ENCODE data around the gene SSH2. TPM values are rescaled to one million over a fixed set of nuclear protein-coding genes. Genes with fewer than 3 reads are reported as not detected.

Gene SSH2
- total RNA-seq, 1 experiment from 2014 or later: 6.4 TPM

DNA sequence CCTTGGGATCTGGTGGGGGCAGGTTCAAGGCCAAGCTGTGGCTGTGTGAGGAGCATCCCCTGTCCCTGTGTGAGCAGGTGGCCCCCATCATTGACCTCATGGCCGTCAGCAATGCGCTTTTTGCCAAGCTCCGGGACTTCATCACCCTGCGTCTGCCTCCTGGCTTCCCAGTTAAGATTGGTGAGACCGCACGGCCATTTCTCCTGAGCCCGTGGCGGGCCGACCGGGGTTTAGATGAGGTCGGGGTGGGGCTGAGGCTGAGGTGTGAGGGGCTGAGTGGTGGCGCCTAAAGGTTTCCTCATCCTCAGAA is 318.0 kb downstream of the SSH2 start:
- no peak for DNase-seq (ENCODE audit: low spot score)
- in situ Hi-C loops (cut with HindIII; ENCODE audit: low sequenced_read_pairs): no loop called here

DNA sequence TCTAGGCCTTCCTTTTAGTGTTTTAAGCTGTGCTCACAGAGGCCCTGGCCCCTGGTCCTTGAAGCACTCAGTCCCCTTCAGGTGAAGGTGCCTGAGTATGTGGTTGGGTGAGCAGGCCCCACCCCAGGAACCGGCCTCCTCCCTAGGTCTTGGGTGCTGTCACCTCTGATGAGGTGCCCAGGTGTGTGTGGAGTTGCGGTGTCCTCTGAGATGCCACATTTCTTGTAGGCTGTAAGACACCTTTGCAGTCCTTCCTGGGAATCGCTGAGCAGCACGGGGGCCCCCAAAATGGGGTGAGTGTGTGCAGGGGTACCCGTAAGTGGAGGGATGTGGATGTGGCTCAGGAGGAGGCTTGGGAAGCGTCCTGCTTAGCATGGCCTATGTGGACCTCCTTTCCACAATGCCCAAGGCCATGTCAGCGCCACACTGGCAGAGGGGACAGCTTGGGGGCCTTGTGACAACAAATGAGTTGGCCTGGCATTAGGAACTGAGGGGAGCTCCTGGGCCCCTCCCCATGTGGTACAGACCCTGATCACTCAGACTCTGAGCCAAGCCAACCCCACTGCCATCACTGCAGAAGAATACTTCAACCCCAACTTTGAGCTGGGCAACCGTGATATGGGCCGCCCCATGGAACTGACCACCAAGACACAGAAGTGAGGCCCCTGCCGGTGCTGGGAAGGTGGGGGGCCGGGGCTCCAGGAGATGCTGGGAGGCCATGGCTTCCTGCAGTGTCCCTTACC is 318.5 kb downstream of the SSH2 start:
- in situ Hi-C loops (cut with HindIII; ENCODE audit: low sequenced_read_pairs): no loop called here
- DNase-seq (ENCODE audit: low spot score): no peak

DNA sequence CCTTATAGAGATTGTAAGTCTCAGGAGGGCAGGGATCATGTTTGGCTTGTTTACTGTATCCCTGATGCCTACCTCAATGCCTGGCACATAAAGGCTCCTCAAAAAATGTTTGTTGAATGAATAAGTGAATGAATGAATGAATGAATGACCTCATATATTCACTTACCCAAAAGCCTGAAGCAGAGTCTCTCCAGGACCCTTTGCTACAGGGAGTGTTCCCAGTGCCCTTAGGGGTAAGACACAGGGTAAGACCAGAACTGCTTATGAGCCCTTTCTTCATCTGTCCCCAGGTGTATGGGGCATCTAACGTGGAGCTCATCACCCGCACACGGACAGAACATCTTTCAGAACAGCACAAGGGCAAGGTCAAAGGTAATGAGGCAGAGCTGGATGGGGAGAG is 319.6 kb downstream of the SSH2 start:
- in situ Hi-C loops (cut with HindIII; ENCODE audit: low sequenced_read_pairs): no loop called here
- DNase-seq (ENCODE audit: low spot score): no peak

DNA sequence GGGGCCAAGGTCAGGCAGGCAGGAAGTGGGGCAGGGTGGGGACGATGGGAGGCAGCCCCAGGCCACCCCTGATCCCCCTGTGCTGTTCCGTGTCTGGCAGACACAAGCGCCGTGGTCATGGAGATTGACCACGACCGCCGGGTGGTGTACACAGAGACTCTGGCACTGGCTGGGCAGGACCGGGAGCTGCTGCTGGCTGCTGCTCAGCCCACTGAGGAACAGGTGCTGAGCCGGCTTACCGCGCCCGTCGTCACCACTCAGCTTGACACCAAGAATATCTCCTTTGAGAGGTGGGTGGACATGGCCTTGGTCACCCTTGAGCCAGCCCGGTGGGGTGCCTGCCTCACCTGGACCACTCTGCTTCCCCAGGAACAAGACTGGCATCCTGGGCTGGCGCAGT is 321.0 kb downstream of the SSH2 start:
- in situ Hi-C loops (cut with HindIII; ENCODE audit: low sequenced_read_pairs): no loop called here
- DNase-seq (ENCODE audit: low spot score): no peak

DNA sequence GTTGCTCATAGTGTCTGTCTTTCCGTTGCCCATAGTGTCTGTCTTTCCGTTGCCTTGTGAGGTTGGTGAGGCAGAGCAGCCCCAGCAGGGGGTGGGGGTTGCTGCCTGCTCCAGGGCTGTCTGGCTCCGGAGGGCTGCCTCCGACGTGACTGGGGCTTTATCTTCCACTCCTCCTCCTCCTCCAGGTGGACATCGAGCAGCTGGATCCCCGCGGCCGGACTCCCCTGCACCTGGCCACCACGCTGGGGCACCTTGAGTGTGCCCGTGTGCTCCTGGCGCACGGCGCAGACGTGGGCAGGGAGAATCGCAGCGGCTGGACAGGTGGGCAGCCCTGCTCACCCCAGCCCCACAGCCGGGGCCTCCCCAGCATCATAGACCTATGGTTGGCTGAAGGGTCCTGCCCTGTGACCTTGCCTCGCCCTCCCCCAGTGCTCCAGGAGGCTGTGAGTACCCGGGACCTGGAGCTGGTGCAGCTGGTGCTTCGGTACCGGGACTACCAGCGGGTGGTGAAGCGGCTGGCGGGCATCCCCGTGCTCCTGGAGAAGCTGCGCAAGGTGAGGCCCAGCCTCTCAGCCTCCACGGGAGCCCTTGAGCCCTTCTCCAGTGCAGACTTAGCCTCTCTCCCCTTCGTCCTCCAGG is 322.4 kb downstream of the SSH2 start:
- no peak for DNase-seq (ENCODE audit: low spot score)
- in situ Hi-C loops (cut with HindIII; ENCODE audit: low sequenced_read_pairs): no loop called here

DNA sequence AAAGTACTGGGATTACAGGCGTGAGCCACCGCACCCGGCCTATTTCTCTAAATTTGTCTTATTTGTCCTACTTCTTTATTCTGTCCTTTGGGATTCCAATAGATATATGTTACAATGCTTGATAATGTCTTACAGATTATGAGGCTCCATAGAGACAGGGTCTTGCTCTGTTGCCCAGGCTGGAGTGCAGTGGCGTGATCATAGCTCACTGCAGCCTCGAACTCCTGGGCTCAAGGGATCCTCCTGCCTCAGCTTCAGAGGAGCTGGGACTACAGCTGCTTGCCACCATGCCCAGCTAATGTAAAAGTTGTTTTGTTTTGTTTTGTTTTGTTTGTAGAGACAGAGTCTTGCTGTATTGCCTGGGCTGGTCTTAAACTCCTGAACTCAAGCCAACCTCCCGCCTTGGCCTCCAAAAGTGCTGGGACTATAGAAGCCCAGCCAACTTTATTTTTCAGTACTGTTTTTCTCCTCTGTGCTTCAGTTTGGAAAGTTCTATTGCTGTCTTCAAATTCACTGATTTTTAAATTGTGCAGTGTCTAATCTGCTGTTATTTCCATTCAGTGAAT is 326.8 kb downstream of the SSH2 start:
- DNase-seq (ENCODE audit: low spot score): no peak
- in situ Hi-C loops (cut with HindIII; ENCODE audit: low sequenced_read_pairs): no loop called here

DNA sequence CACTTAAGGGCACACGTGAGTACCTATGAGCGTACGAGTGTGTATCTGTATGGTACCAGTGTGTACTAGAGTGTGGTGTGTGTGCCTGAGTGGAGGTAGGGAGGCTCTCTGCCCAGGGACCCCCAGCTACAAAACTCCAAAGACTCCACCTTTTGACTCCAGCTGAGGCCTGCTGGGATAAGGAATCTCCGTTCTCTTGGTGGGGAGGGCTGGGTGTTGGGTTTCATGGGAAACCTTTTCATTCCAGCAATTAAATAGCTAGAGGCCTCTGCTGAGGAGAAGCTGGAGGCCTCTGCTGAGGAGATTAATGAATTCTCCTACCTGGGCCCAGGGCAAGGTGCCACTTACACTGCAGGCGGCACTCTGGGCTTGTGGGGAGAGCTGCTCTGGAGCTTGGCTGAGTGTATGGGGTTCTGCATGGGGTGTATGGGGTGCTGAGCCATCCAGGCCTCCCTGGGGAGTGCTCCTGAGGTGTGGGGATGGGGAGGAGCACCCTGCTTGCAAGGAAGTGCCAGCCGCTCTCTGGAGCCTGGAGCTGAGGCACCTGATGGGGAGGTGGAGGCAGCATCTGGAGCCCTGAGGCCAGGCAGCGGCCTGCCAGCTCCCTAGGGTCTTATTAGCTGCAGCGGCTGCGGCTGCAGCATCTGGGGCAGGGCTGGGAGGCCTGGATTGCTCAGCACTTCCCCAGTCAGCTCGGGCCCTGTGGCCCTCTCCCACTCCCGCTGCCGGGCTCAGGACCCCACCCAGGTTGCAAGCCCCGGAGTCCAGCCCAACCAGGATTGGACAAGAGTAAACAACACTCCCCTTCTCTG is 332.5 kb downstream of the SSH2 start:
- in situ Hi-C loops (cut with HindIII; ENCODE audit: low sequenced_read_pairs): no loop called here
- DNase-seq (ENCODE audit: low spot score): no peak

DNA sequence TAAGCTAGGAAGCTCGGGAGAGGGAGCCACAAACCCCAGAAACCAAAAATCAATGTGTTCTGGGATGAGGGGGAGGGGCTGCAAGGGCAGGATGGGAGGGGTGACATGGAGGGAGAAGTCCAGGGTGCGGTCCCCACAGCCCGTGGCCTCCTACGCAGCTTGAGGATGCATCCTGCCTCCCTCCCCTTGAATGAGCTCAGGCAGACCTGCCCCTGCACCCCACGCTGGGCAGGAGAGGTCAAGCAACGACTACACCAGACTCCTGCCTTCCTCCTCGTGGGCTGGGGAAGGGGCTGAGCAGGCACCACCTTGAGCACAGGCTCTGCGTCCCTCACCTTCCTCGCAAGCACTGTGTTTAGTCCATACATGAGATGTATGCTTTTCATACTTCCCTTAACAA is 333.2 kb downstream of the SSH2 start:
- DNase-seq (ENCODE audit: low spot score): no peak
- in situ Hi-C loops (cut with HindIII; ENCODE audit: low sequenced_read_pairs): no loop called here

DNA sequence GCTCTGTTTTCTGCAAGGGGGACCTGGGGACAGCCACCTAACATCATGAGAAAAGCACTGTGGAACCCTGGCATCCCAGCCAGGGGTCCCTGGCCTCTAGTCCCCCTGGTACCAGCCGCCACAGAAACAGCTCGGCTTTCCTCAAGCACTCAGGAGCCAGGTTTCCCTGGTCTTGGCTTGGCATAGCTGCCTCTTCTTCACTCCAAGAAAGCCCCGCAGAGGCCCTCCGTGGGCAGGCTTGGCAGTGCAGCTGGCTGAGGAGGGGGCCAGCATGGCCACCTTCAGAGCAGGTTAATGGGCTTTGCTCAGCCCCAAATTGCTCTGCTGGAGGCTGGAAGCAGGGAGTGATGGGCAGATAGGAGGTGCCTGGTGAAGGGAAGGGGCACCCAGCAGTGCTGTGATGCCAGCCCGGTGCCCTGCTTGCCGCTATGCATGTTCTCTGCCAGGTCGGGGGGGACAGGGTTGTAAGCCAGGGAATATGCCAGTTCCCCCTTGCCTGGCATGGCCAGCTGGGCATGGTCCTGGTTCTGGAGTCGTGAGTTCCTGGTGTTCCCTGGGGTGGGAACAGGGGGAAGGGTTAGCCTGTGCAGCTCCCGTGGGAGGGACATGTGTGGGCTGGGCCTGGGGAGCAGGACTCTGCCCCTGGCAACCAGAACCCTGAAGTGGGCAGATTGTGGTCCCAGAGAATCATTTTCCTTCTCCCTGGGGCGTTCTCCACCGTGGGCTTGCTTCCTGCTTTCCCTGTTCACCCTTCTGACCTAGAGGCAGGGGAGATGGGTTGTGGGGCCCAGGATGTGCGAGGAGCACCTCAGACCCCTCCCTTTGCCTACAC is 333.9 kb downstream of the SSH2 start:
- DNase-seq (ENCODE audit: low spot score): no peak
- in situ Hi-C loops (cut with HindIII; ENCODE audit: low sequenced_read_pairs): no loop called here

DNA sequence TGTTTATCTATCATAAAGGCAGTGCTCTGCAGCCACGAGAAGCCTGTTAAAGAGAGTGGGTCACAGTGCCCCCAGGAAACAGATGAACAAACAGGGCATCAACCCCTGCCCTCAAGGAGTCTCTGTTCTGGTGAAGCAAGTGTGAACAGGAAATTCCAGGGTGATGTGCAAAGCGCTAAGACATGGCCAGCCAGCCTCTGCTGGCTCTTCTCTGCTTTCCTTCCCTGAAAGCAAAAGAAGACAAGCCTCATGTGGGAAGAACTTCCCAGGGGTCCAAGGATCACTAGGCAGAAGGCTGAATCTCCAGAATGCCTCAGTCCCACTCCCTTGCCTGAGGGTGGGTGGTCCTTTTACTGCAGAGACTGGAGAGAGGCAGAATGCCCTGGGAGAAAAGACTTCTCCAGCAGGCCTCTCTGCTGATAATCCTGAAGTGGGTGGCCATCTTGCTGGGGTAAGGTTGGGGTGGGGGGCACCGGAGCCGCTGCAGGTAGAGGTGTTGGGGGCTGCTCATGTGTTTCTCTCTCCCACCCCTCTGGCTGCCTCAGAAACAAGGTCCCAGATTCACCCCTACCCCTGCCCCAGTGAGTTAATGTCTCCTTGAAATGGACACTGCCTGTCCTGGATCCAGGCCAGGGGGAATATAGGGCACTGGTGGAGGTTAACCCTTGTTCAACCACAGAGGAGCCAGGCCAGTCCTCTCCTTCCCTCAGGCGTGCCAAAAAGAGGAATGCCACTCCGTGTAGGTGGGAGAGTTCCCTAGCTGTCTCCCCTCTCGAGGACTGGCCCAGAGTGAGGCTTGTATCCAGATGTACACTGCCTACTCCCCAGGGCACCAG is 334.7 kb downstream of the SSH2 start:
- no peak for DNase-seq (ENCODE audit: low spot score)
- in situ Hi-C loops (cut with HindIII; ENCODE audit: low sequenced_read_pairs): no loop called here

DNA sequence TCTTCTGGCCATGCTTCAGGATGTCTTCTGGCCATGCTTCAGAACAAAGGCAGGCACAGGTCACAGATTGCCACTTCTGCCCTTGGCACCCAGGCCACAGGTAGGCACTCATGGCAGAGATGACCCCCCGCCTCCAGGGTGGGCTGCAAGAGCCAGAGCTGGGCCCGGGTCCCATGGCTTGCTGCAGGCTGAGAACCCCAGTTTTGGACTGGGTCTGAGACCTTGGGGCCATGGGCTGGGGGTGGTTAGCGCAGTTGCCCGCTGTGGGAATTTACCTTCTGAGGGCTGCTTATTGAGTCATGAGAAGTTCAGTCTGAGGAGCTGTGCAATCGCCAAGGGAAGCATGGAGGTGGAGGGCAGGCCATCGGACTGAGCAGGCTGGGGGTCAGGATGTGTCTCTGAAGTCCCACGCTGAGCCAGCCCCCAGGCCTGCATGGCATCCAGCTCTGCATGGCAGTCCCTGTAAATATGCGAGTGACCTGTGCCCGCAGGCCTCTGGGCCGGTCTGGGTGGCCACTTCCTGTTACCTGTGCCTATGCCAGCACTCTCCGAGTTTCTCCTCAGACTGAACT is 335.4 kb downstream of the SSH2 start:
- no peak for DNase-seq (ENCODE audit: low spot score)
- in situ Hi-C loops (cut with HindIII; ENCODE audit: low sequenced_read_pairs): no loop called here

DNA sequence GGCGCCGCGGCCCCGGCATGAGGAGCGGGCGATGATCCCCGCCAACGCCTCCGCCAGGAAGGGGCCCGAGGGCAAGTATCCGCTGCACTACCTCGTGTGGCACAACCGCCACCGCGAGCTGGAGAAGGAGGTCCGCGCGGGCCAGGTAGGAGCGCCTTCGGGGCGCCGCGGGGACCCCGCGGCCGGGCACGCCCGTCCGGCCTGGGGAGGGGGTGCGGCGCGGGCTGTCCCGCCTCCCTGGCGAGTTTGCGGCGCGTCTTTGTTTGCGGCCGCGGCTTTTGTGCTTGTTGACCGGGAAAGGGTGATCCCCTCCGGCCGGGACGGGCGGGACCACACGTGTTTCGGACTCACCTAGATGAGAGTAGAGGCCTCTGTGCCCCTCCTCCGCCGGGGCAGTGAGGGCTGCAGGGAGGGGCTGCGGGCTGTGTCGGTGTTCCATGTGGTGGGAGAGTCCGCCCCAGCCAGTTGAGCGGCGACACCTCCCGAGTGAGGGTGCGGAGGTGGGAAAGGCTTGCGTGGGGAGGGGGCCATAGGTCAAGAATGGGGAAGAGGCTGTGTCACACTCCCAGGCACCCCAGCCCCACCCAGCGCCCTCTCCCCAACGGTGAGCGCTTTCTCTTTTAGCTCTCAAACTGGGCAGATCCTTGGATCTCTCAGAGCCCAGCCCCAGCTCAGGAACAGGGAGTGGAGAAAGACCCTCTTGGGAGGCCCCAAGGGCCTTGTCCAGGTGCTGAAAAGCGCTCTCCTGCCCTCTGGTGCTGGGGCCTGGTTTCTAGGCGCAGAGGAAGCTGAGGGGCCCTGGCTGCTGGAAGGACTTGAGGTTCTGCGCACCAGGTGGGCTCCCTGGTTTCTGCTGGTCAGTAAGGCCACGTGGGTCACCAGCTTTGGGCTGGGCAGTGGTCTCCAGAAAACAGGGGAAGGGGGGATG is 336.2 kb downstream of the SSH2 start:
- DNase-seq (ENCODE audit: low spot score): no peak
- in situ Hi-C loops (cut with HindIII; ENCODE audit: low sequenced_read_pairs): no loop called here

DNA sequence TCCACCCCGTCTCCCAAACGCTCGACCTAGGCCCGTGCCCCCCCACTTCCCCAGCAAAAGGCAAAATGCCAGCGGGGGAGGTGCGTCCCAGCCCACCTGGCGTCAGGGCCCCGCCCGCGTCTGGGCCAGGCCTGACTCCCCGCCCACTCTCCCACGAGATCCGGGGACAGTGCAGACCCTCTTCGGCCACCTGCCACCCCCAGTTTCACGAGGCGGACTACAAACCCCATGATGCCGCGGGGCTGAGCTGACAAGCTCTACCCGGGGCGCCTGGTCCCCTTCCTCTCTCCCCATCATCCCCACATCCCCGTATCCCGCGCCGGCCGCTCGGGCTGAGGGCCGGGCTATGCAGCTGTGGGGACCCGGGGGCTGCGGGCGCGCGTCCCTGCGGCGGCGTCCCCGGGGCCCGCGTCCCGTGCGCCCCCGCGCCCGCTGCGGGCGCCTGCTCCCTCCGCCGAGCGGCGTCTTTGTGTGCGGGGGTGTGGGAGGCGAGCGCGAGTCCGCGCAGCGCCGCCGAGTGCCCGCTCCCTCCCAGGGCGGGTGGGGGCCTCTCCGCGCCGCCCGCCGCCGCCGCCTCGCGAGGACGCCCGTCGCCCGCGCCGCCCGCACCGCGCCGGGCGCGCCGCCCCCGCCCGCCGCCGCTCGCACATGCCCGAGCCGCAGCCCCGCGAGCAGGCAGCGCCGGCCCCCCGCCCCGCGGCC is 337.0 kb downstream of the SSH2 start, which contains the start of gene ANKRD13B:
Gene ANKRD13B, plus strand, starts transcription at position 283 of the 702 bp plus-strand sequence. CDS start 490 bp downstream, outside the sequence.
- in situ Hi-C loops (cut with HindIII; ENCODE audit: low sequenced_read_pairs): no loop called here
- peak; percentile 76 for DNase-seq (ENCODE audit: low spot score)

DNA sequence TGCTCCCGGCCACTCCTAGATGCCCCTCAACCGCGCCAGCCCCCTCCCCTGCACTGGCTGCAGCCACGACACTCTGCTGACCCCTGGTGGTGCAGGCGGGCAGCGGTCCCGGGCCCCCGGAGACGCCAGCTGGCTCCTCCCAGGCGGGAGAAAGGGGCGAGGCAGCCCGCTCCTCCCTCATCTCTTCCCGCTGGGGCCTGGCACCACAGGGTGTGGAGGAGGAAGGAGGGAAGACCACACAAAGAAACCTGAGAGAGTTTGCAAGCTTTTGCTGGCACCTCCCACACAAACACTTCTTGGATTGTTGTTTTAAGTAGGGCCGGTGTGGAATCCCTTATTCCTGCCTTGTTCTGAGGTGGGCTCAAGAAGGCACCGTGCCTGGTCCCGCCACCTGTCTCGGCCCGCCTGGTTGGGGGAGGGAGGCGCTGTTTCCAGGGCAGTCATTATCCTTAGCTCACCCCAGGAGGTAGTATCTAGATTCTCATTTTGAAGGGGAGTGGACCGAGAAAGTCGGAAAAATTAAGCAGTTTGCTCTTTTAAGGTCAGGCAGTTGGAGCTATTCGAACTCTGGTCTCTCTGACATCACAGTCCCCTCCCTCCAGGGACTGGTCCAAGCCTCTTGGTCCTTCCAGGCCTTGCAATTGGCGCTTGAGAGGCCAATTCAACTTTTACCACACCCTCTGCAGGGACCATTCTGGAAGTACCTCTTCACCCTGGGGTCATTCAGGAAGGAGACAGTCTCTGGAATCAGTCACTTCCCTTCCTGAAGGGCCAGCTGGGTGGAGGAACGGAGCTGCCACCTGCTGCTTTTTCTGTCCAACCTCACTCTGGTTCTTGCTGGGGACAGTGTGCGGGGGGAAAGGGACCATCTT is 338.1 kb downstream of the SSH2 start:
- DNase-seq (ENCODE audit: low spot score): peak; percentile 80
- in situ Hi-C loops (cut with HindIII; ENCODE audit: low sequenced_read_pairs): no loop called here

DNA sequence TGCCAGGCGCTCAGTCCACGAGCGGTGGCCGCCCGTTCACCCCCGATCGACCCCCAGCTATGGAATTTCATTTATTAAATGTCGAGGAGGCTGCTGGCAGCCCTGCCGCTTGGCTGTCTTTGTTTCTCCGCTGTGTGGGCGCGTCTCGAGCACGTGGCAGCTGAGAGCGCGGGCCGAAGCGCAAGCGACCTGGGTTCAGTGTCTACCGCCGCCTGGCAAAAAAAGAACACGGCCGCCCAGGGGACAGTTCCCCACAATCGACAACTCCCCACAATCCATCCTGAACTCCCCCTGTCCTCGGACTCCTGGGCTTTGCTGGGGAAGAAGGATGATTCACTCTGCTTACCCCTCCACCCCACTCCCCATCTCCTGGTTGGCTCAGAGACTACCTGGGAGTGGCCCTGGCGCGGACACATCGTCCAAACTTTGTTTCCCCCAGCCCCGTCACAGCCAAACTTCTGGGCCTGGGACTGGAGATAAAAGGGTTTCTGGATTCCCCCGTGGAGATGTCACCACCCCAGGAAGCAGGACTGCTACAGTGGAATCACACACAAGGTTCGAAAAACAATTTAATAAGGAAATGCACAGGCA is 338.8 kb downstream of the SSH2 start:
- in situ Hi-C loops (cut with HindIII; ENCODE audit: low sequenced_read_pairs): no loop called here
- DNase-seq (ENCODE audit: low spot score): peak; percentile 57
